ENCODE results near the gene POU6F2. TPM values are rescaled to one million over a fixed set of nuclear protein-coding genes. Genes with fewer than 3 reads are reported as not detected.

The POU6F2 gene
- total and polyA plus RNA-seq, 2 of the 4 experiments (the other 2 are of a cell fraction), result not detected

GRCh38 chr7:39197831-39198230 is 220.1 kb downstream of the POU6F2 start:
- H3K56ac ChIP-seq (ENCODE audit: extremely low read depth, insufficient read depth, low read length), result no peak overlapping the region
- H2BK5ac ChIP-seq (ENCODE audit: low read depth, low read length, poor library complexity, severe bottlenecking), result no peak overlapping the region
- no peaks in the 10 kb centered on the region for H4K20me1 ChIP-seq (ENCODE audit: insufficient read depth, low read length)
- in situ Hi-C loops (cut with MboI; ENCODE audit: low sequenced_read_pairs), result no loop called here
- H3K27ac ChIP-seq (ENCODE audit: insufficient read depth, low read length), result no peak overlapping the region
- H3K9me3 ChIP-seq (ENCODE audit: control insufficient read depth, insufficient read depth, low read length), result no peaks in the 10 kb centered on the region
- no peak overlapping the region for H3K4ac ChIP-seq (ENCODE audit: low read depth, low read length)
- no peak overlapping the region for H2AK9ac ChIP-seq (replicated peaks; ENCODE audit: low read depth, low read length, poor library complexity)
- H4K8ac ChIP-seq (ENCODE audit: low read depth in 2 of 2, low read length in 2 of 2), result no peak overlapping the region
- no CpG with 5 or more reads among the region's 1 CpG for WGBS, 2 experiments (ENCODE audit: extremely low coverage in 2 of 2, insufficient read length in 1 of 2)
- H2BK15ac ChIP-seq (ENCODE audit: low read depth, low read length), result no peak overlapping the region
- no peaks in the 10 kb centered on the region for H3K36me3 ChIP-seq (ENCODE audit: control insufficient read depth, insufficient read depth, low read length)
- H2BK20ac ChIP-seq (ENCODE audit: low read depth, low read length), result no peak overlapping the region
- H3K14ac ChIP-seq (replicated peaks; ENCODE audit: low read depth, low read length), result no peak overlapping the region
- CTCF ChIA-PET, result no interaction called here
- no peak for DNase-seq
- intact Hi-C loops (cut with micrococcal nuclease), result no loop called here
- POLR2A ChIA-PET (ENCODE audit: unreplicated experiment), result no interaction called here
- H3K4me1 ChIP-seq (ENCODE audit: control insufficient read depth, insufficient read depth, low read length), result no peaks in the 10 kb centered on the region
- no peak overlapping the region for H3K23ac ChIP-seq (ENCODE audit: low read depth, low read length)
- no peak overlapping the region for H2AK5ac ChIP-seq (ENCODE audit: low read depth, low read length)
- H3K4me2 ChIP-seq (ENCODE audit: low read depth, low read length), result no peak overlapping the region
- H4K5ac ChIP-seq (ENCODE audit: low read depth, low read length), result no peak overlapping the region
- H3K4me3 ChIP-seq (ENCODE audit: insufficient read depth, low read depth, low read length), result no peak overlapping the region
- H3K9ac ChIP-seq (ENCODE audit: low read depth, low read length), result no peak overlapping the region
- dilution Hi-C loops (cut with HindIII; ENCODE audit: low sequenced_read_pairs, unreplicated experiment), result no loop called here
- H4K91ac ChIP-seq (ENCODE audit: insufficient read depth, low read depth, low read length), result no peak overlapping the region
- TF ChIP-seq MAZ (IDR thresholded peaks at IDR 0.05; ENCODE audit: borderline replicate concordance, low read depth, low read length), result no peak
- TF ChIP-seq BHLHE40 (IDR thresholded peaks at IDR 0.05; ENCODE audit: low read depth, low read length), result no peak
- no peak for TF ChIP-seq ELK1 (IDR thresholded peaks at IDR 0.05; ENCODE audit: borderline replicate concordance, low read depth, low read length)
- TF ChIP-seq FOS (IDR thresholded peaks at IDR 0.05; ENCODE audit: low read depth, low read length), result no peak
- no peak for TF ChIP-seq MXI1 (IDR thresholded peaks at IDR 0.05; ENCODE audit: borderline replicate concordance, low read depth, low read length)
- no peak for TF ChIP-seq RAD21 (IDR thresholded peaks at IDR 0.05; ENCODE audit: low read length)
- no peak for TF ChIP-seq RFX5 (IDR thresholded peaks at IDR 0.05; ENCODE audit: low read depth, low read length)
- no peak for TF ChIP-seq MAFK (IDR thresholded peaks at IDR 0.05; ENCODE audit: low read depth, low read length)
- TF ChIP-seq CEBPB (IDR thresholded peaks at IDR 0.05; ENCODE audit: low read depth, low read length), result no peak
- no peak for TF ChIP-seq RCOR1 (IDR thresholded peaks at IDR 0.05; ENCODE audit: insufficient replicate concordance, low read length)
- no peak for TF ChIP-seq USF2 (IDR thresholded peaks at IDR 0.05; ENCODE audit: low read depth, low read length)
- TF ChIP-seq SMC3 (IDR thresholded peaks at IDR 0.05; ENCODE audit: low read depth, low read length), result no peak
- TF ChIP-seq NFE2L2 (IDR thresholded peaks at IDR 0.05; ENCODE audit: low read depth, low read length), result no peak
- TF ChIP-seq CTCF (conservative IDR thresholded peaks at IDR 0.05; ENCODE audit: low read depth, low read length), result no peak
- no peak overlapping the region for H3K18ac ChIP-seq (ENCODE audit: low read depth, low read length)
- no peaks in the 10 kb centered on the region for H3K79me1 ChIP-seq (ENCODE audit: low read depth in 1 of 2, low read length in 2 of 2)
- no peaks in the 10 kb centered on the region for H3K9me1 ChIP-seq (ENCODE audit: insufficient read depth, low read length)
- no peak for ATAC-seq (ENCODE audit: low read depth)
- H3K27me3 ChIP-seq (ENCODE audit: control insufficient read depth, insufficient read depth, low read length), result no peaks in the 10 kb centered on the region
- H2BK120ac ChIP-seq (ENCODE audit: low read depth, low read length), result no peak overlapping the region
- H2AFZ ChIP-seq (replicated peaks; ENCODE audit: low read length, poor library complexity), result no peak overlapping the region
- BruUV-seq (replicated peaks), result no TSS peak

All from IMR-90 (cell line).